Pulmonary artery endothelial cell (primary cell): ENCODE results near the gene NBEA. TPM values are rescaled to one million over a fixed set of nuclear protein-coding genes. Genes with fewer than 3 reads are reported as not detected.

ENCODE experiments used
- DNase-seq: peaks from one replicate; pipeline ENCODE4 v3.0.0-alpha.2; 2011; ENCODE audit warnings: low read depth, low spot score
- total RNA-seq: library from RNA; depleted of rRNA; stranded (reverse); fragments of >200 nt; gene quantifications from 2 replicates; pipeline ENCODE4 v1.2.3, GENCODE V29; 2014

NBEA gene
- total RNA-seq, 1 donor from 2014 or later, result 3.6 TPM

DNA sequence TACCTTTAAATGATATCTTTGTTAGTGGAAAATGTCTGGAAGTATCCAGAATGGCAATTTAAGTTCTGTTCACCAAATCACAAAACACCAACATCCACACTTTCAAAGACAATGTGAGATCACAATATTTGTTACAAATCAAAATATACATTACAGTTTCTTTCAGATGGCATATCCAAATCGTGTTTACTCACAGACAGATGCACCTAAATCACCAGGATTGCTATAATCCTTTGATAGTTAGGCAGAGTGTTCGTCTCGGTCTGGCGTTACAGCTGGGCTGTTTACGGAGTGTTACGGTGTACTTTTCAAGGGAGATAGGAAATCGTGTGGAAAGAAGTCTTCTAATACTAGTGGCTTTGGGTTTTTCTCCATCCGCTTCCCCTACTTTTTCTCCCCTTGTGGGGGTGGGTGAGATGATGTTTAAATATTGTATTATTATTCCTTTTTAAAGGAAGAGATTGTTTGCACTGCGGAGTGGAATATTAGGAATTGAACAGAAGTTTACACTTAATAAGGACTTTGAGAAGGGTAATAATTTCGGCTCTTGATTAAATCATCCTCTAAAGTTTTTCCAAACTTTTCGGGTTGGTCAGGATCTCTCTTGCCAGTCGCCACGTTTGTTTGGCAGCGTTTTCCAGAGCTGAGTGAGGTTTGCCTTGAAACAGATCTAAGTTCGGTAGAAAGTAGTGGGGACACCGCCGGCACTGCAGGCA is 532.6 kb downstream of the NBEA start:
- DNase-seq, result no peak

DNA sequence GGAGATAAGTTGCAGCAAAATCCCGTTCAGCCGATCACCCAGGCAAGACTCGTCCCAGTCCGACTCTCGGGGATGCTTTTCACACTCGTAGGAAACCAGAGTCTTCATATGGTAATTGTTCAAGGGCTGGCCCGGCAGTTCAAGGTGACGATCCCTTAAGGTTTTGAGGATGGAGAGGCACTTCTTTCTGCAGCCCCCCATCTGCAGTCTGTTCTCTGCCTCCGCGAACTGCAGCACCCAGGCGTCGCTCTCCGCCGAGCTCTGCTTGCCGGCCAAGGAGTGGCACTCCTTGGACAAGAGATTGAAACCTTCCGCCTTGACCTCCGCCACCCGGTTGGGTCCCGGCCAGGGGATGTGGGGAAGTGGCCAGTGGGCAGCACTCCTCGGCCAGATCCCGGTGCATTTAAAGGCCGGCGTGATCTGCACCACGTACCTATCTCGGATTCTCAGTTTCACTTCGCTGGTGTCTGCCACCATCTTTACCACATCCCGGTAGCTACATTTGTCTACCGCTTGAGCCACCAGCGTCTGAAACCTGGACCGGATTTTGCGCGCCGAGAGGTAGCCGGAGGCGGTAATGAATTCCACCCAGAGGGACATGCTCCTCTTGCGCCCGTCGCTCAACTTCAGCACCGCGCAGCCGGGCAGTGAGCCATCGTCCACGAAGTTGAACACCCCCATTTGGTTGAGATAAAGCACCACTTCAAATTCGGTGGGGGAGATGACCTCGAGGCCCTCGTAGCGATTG is 533.3 kb downstream of the NBEA start:
- DNase-seq, result no peak

DNA sequence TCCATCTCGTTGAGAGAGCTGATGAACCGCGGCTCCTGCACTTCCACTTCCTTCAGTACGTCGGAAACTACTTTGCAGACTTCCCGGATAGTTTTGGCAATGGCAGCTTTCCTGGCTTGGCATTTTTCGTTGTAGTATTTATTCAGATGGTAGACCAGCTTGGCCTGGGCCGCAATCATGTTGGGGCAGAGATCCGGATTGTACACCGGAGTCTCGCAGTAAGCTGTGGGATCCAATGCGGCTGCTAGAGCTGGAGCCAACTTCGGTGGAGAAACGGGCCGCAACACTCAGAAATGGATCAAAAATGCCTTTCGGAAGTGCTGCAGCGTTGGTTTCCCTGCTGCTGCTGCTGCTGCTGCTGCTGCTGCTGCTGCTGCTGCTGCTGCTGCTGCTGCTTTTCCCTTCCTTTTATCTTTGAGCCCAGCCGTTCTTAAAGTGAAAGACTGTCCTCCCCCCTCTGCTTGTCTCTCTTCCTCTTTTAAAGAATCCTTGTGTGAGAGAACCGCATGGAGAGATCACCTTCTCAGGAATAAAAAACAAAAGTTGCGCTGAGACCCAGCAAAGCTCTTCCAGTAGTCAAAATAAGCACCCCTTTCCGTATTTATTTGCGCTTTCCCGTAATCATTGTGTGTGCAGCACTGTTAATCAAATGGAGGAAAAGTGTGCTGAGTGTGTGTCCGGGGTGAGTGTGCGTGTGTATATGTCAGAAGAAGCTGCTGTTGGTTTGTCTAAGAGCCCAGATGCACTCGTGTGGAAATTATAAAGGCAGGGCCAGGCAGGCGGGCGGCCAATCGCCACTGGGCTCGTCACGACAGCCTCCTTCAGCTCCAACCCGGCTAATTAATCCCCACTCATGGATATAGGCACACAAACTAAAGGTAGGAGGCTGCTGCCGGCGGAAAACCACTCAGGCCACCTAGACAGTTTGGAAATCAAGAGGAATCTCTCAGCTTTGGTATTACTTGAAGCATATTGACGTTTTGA is 534.2 kb downstream of the NBEA start, which contains the start of gene MAB21L1:
Gene MAB21L1, minus strand, starts transcription at position 730 of the 984 bp plus-strand sequence. Its CDS starts 551 bp downstream, at position 179.
- no peak for DNase-seq

DNA sequence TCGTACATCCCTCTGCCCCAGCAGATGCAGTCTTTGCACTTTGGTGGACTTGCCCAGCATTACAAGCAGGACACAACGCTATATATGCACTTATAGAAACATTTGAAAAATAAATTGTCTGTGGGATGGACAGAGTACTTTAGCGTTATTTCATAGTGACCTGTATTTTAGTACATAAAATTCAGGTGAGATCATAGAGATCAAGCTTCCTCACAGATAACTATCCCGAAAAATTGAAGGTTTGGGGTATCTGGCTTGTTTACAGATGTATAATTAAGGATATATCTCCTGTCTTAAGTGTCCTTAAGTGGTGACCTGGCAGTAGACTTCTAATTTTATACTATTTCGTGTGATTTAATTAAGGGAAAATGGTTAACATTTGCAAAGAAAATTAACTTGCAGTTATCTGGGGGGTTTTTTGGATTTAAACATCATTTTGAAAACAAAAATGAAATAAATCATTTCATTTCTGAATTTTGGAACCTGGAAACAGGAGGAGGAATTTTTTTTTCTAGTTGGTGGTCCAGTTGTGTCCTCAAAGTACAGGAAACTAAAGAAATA is 535.4 kb downstream of the NBEA start:
- no peak for DNase-seq

DNA sequence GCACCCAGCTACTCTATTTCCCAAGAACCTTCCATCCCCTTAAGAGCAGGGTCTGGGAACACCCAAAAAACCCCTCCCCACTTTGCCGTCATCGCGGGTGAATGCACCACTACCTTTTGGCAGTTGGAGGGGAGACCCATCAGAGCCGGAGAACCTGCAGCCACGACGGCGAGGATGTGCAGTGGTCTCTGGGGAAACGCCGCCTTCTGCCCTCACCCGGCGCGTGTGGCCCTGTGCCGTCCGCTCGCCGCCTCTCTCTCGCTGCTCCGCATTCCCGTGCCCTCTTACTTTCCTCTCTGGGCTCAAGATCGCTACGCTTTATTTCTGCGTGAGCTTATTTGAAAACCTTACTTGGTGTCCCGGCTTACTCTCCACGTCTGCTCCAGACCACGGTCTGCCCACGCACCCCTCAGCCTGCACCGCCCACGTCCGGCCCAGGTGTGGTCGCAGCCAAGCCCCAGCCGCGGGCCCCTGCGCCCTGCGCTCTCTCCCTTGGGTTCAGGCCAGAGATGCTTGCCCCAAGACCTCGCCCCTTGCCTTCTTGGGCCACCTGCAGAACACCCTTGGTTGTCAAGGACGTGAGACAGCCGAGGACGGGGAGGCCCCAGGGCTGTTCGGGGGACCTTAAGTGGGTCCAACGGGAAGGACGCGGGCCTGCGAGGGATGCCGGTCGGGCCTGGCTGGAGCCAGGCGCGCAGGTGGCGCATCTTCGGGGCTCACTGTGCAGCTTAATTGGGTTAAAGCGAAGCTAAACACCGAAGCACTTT is 536.4 kb downstream of the NBEA start:
- DNase-seq, result no peak

DNA sequence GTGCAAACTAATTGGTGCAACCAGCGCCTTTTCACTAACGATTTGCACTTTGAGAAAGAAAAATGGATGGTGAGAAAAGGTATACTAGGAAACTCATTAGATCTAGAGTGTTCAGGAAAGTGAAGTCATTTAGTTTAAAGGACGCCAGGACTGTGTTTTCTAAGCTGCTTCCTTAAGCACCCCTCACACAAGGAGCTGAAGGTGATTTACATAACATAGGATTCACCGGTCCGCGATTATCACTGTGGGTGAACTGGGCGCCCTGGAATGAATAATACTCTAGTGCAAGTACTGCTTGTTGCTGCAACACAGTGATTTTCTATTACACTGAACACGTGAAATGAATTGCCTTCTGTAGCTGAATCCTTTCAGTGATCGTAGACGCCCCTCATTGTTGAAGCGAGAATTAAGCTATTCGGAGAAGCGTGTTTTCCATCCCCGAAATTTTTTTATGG is 537.0 kb downstream of the NBEA start:
- DNase-seq, result no peak

DNA sequence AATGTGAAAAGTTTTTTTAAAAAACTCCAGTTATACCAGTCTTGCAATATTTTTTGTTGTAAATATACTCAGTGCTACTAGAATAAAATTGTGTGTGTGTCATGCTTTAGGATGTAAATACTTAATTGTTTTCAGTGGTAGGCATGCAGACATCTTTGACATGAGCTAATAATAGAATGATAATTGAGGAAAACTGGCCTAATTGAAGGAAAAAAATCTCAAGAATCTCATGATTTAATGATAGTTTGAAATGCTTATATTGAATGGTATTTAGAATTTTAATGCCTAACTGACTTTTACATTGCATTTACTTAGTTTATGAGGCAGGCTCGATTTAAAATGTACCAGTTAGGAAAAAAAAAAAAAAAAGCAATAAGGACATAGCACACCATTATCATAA is 537.6 kb downstream of the NBEA start:
- no peak for DNase-seq

DNA sequence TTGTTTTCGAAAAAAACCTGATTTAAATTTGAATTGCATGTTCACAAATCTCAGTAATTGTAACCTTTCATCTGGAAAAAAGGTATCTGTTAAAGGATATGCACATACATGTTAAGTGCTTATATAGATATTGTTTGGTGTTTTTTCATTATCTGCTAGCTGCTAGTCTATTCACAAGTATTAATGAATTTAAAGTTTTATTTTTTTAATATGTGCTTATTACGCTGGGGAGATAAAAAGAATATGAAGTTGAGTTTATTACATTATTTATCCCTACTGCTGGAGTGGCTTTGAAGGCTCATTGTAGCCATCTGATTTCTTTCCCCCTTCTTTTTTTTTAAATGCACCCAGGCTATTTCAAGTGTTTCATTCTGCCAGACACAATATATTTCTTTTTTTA is 538.3 kb downstream of the NBEA start:
- no peak for DNase-seq

DNA sequence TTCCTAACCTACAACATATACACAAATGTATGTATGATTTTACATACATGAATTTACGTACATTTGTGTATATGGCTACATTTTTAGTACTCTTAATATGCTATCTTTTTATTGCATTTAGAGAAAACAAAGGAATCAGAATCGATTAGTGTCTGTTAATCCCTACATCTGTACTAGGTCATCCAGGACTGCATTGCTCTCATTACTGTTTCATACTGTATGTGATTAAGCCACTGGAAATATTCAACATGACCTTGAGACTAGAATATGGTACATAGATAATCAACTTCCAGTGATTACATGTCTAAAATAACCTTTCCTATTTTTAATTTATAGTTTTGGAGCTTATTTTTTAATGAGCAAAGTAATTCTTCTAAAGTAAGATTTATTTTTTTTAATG is 539.7 kb downstream of the NBEA start:
- DNase-seq, result no peak

DNA sequence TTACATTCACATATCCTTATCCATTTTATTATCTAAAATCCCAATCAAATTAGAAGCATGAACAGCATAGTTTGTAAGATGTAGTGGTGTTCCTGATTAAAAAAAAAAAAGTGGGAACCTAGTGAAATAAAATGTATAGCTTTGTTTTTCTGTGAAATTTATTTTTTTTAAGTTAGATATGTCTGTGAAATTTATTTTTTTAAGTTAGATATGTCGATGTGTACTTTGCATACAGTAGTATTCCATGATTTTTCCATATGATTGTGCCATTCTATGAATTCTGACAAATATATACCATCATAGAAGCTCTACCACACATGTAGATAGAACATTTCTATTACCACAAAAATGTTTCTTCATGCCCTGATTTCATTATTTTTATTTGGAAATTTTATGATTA is 540.5 kb downstream of the NBEA start:
- DNase-seq, result no peak

DNA sequence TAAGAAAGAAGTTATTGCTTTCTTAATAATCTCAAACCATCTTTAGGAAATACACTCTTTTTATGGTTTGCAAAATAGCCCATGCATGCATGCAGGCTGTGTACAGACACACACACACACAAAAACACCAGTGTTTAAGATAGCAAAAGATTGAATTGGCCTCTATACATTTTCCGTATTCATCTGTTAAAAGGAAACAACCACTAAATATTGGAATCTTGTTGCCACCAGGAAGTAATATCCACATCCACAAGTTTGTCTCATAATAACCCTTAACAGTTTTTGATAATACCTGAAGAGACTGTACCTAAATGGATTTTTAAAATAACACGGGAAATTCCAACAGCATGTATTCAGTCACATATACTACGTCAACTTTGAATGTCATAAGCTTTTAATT is 541.7 kb downstream of the NBEA start:
- no peak for DNase-seq

DNA sequence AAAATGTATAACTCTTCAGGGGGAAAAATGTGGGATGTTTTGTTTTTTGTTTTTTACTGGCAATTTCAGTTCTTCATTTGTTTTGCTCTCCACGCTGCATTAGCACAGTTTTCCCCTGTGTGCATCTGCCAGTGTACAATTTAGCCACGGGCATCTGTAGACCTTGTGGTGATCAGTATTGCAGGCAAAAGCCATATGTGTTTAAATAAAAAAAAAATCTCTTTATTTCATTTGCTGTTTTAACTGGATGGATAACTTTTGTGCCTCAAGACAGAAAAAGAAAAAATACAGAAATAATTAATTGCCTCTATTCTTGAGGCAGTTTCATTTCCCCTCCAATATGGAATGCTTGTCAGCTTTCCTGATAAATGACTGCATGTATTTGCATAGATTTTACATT is 542.3 kb downstream of the NBEA start:
- DNase-seq, result no peak

DNA sequence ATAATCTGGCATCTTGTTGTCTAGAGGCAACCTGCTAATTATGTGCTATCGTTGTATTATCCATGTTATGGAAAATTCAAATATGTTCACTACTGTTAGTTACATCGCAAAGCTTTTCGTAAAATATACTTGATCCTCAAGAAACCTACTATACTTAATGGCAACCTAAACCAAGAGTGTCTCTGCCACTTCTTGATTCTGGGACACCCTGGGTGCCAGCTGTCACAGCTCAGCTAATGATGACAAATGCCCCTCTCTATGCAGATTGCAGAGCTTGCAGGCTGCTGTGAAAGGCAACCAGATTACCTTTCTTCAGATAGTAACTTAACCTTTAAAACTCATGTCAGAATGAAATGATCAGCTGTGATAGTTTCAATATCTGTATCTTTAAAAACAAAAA is 543.4 kb downstream of the NBEA start:
- DNase-seq, result no peak

DNA sequence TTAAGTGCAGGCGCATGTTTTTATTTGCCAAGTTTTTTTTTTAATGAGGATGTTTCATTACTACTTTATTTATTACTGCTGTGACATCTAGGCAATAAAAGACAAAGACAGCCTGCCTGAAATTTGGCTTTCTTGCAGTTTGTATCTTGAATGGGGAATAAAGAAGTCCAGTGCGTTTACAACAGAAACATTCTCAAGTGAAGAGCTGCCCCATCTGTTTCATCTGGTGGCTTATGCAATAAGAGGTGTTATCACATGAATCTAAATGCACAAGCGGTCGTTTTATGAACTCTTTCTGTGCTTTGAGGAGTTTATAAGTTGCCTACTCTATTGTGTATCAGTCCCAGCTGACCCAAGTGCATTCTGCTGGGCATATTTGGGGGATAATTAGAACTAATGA is 547.0 kb downstream of the NBEA start:
- DNase-seq, result no peak

DNA sequence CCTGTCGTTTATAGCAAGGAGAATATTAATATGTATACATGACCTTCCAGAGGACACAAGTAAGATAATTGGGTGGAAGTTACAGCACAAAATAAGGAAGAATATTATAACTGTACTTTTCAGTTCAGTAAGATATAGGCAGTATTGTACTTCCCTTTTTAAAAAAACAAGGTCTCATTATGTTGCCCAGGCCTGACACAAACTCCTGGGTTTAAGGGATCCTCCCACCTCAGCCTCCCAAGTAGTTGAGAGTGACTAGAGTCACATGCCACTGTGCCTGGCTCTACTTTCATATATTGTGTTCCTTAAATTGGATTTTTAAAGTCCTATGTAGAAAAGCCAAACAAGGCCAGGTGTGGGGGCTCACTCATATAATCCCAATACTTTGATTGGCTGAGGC is 553.9 kb downstream of the NBEA start:
- no peak for DNase-seq

DNA sequence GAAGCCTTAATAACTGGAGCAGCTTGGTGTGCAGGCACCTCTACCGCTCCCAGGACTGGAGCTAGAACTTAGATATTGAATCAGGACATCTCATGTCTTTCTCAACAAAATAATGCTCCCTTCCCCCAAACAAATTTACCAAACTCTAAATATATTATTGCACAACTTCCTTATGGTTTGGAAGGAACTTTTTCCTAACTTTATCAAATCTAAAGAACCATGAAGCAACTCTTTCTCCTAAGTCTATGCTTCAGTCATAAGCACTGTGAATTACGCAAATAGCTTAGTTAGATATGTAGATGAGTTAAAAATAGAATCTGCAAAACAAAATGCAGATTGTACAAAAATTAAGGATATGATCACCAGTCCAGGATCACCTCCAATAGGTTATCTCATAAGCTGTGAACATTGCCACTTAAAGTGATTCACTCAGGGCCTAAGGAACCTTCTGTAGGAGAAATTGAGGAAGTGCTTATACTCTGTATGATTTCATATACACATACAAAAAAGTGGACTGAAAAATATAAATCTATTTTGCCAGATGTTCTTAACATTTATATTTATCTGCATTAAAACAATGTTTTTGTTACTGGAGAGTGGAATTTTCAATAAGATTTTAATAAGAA is 554.8 kb downstream of the NBEA start:
- DNase-seq, result no peak

DNA sequence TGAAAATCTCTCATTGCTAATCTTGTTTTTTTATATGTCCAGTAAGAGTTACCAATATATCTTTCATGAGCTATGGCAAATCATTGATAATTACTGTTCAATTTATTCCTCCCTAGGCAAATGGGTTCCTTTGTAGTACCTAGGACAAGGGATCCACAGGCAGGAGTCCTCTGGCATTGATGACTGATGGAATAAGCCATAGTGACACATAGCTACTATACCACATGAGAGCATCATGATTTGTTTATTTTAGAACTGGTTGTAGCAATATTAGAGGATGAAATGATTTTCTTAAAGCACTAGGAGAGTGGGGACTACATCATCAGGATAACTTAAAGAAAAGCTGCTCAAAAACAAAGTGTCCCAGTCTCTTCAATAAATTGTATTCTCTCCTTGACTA is 556.2 kb downstream of the NBEA start:
- DNase-seq, result no peak

DNA sequence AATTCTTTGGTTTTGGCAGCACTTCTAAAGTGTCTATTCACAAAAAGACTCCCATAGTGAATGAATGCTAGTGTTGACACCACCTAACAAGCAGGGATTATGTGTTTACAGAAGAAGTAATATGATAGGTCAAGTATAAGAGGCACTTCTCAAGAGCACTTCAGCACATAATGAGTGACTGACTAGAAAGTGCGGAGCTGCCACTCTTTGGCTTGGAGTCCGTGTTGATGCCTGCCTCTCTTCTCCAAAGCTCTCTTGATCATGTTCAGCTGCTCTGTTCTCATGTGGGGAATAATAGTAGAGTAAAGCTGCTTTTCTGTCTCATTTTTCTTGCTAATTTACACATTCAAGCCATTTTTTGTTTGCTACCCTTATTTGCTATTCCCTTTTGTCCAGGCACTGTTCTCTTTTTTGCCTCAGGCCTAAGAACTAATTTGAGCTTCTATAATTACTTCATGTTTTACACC is 557.2 kb downstream of the NBEA start:
- DNase-seq, result no peak

DNA sequence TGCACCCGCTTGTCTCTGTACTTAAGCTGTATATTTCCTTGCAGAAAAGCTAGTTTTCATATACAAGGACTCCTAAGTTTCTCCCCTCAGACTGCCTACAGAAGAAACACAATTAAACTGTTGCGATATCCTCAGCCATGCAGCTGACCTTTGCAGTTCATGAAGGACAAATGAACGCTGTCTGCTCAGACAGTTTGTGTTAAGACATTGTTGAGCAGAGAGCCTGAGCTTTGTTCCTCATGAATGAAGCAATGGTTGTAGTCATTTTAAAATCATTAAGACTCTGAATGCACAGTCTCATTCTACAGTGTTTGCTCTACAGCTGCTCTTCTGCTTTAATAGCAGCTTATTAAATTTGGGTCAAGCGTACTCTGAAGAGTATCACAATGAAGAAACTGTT is 557.6 kb downstream of the NBEA start:
- DNase-seq, result no peak

DNA sequence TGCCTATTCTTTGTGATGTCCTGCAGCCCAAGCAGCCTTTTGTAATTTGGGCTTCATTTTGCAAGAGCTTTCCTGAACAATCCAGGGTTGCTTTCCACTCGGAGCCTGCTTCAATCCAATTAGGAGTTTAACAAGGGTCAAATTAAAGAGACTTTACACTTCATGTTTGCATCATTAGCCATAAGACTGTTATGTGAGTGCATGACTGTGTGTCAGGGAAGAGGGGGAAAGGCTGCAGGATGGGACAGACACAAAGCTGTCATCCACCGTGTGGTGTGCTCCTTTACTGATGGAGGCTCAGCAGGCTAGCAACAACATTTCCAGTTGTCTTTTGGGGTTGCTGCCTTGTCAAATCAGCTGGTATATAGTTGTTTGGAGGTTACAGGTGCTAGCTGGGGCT is 558.1 kb downstream of the NBEA start:
- DNase-seq, result no peak
